H1 (cell line): ENCODE results near the gene SPC25. TPM values are rescaled to one million over a fixed set of nuclear protein-coding genes. Genes with fewer than 3 reads are reported as not detected.

Experiments used
- BRCA1 ChIP-seq: IDR thresholded peaks from 2 replicates; pipeline ENCODE4 v1.6.1; 2012; ENCODE audit warnings: low read depth, low read length, improper control_type of control experiment
- CEBPB ChIP-seq: IDR thresholded peaks from 2 replicates; pipeline ENCODE4 v1.6.1; 2012; ENCODE audit warnings: low read depth, low read length
- SP2 ChIP-seq: IDR thresholded peaks from 2 replicates; pipeline ENCODE4 v1.6.1; 2012; ENCODE audit warnings: mild to moderate bottlenecking, low read length, inconsistent platforms
- SP4 ChIP-seq: IDR thresholded peaks from 2 replicates; pipeline ENCODE4 v1.6.1; 2012; ENCODE audit warnings: low read length, inconsistent platforms
- polyA plus RNA-seq, 7 experiments: library from polyadenylated mRNA; depleted of rRNA in 3 of 7; stranded (reverse) in 5 of 7; unstranded in 2 of 7; fragments of >200 nt in 5 of 7; fragments of 200-250 nt in 2 of 7; gene quantifications; 1 replicate in 5 of 7; 2 replicates in 1 of 7; 4 replicates in 1 of 7; pipeline versions ENCODE4 v1.2.1 to v1.2.3, GENCODE V29; 2011 to 2013; ENCODE audit warnings: missing spikeins in 2 of 7, mixed read lengths in 2 of 7
- total RNA-seq: library from RNA; stranded (reverse); fragmentation: NEBNext Ultra II Directional; extraction: Animal tissue kit (Norgen Biotek cat#: 25700); gene quantifications from 2 replicates; pipeline ENCODE4 v1.2.1, GENCODE V29; 2021

SPC25 gene
- total and polyA plus RNA-seq, 2 of the 8 experiments (the other 6 are each of a cell fraction or from before 2014, with no cell fraction given), result 21.0 to 34.7 TPM

DNA sequence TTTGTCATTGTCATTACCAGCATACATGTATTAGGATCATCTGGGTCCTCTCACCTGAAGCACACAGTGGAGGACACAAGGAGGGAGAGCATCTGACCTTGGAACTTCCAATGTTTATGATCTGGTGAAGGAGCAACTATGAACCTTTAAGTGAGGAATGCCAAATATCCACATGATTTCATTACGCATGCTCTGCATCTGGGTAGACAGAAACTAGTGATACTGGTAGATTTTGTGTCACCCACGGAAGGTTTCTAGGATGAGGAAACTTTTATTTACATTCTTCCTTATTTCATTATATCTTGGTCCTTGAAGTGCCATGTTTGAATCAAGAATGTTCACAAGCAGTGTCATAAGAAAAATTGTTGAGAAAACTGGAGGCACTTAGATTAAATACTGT is 32.1 kb downstream of the SPC25 start (continued):
- no peak for TF ChIP-seq BRCA1
- no peak for TF ChIP-seq SP2
- no peak for TF ChIP-seq CEBPB
- no peak for TF ChIP-seq SP4
